Gastroesophageal sphincter (tissue), 4 donors: ENCODE results near the gene RSPH3. TPM values are rescaled to one million over a fixed set of nuclear protein-coding genes. Genes with fewer than 3 reads are reported as not detected.

Source experiments
- ATAC-seq: fragments of 150-250 bp; one replicate; pipeline ENCODE4 v1.9.1; 2016; ENCODE audit warnings: mild to moderate bottlenecking, moderate library complexity
- H3K27ac ChIP-seq, 4 donors: fragments of 200-600 bp; sonication (generic) in 3 of 4; 1 replicate in 3 of 4; 2 replicates in 1 of 4; pipeline ENCODE4 v1.5.1; 2016 to 2019
- H3K27me3 ChIP-seq: fragments of 200-600 bp; sonication (generic); one replicate; pipeline ENCODE4 v1.5.1; 2019
- H3K36me3 ChIP-seq, 2 donors: fragments of 200-600 bp; sonication (generic); one replicate each; pipeline ENCODE4 v1.5.1; 2019; ENCODE audit warnings: control low read depth in 1 of 2
- H3K4me1 ChIP-seq, 3 donors: fragments of 200-600 bp; sonication (generic); 1 replicate in 2 of 3; 2 replicates in 1 of 3; pipeline ENCODE4 v1.5.1; 2016 to 2019; ENCODE audit warnings: control low read depth in 2 of 3
- H3K4me3 ChIP-seq, 2 donors: fragments of 200-600 bp; sonication (generic); one replicate each; pipeline ENCODE4 v1.5.1; 2019; ENCODE audit warnings: mild to moderate bottlenecking in 1 of 2, moderate library complexity in 1 of 2
- H3K9me3 ChIP-seq, 3 donors: fragments of 200-600 bp; sonication (generic); one replicate each; pipeline ENCODE4 v1.5.1; 2017 to 2019; ENCODE audit warnings: control low read depth in 2 of 3
- CTCF ChIP-seq, 4 experiments: fragments of 200-600 bp in 2 of 4; fragments of 450-650 bp in 2 of 4; sonication (generic) in 1 of 4; IDR thresholded peaks; one replicate each; pipeline ENCODE4 v1.5.1; 2017 to 2019; ENCODE audit warnings: antibody characterized with exemption in 4 of 4, mild to moderate bottlenecking in 2 of 4, moderate library complexity in 2 of 4
- EP300 ChIP-seq: sonication (generic); formaldehyde crosslinking; IDR thresholded peaks from one replicate; pipeline ENCODE4 v1.6.1; 2017; ENCODE audit warnings: antibody characterized with exemption, mild to moderate bottlenecking
- POLR2A ChIP-seq, 2 donors: fragments of 450-650 bp; IDR thresholded peaks; one replicate each; pipeline ENCODE4 v1.6.1; 2017; ENCODE audit warnings: antibody characterized with exemption in 2 of 2, mild to moderate bottlenecking in 2 of 2, moderate library complexity in 1 of 2
- POLR2AphosphoS5 ChIP-seq: sonication (generic); formaldehyde crosslinking; IDR thresholded peaks from one replicate; pipeline ENCODE4 v1.6.1; 2017; ENCODE audit warnings: antibody characterized with exemption
- WGBS, 2 donors: methylation state at CpG; one replicate each; pipeline ENCODE4 v1.1.5; 2018; ENCODE audit warnings: low coverage in 1 of 2; 5-methylcytosine and 5-hydroxymethylcytosine counted together
- total RNA-seq, 4 donors: library from RNA; depleted of rRNA; stranded (reverse); fragments of >200 nt; gene quantifications; one replicate each; pipeline ENCODE4 v1.1.0, GENCODE V29; 2016

The RSPH3 gene
- total RNA-seq, 4 donors from 2014 or later, result 6.7 to 23.1 (median 13.0) TPM

- no peaks in the 10 kb centered on the region for H3K9me3 ChIP-seq
- no peaks in the 10 kb centered on the region for H3K36me3 ChIP-seq
- H3K27me3 ChIP-seq, result no peaks in the 10 kb centered on the region
- no peak overlapping the region for H3K27ac ChIP-seq
- no peak for ATAC-seq
- WGBS, 2 donors, result 69 to 91% methylated on average over 4 of the region's 4 CpGs
- no peak overlapping the region for H3K4me3 ChIP-seq
- H3K4me1 ChIP-seq, result no peaks in the 10 kb centered on the region
- no peak for TF ChIP-seq POLR2AphosphoS5
- TF ChIP-seq EP300, result no peak
- no peak for TF ChIP-seq POLR2A (IDR thresholded peaks at IDR 0.05)
- TF ChIP-seq CTCF (IDR thresholded peaks at IDR 0.05), result no peak
These were observed 66.9 kb downstream of the RSPH3 start for GRCh38 chr6:158933079-158933595.

DNA sequence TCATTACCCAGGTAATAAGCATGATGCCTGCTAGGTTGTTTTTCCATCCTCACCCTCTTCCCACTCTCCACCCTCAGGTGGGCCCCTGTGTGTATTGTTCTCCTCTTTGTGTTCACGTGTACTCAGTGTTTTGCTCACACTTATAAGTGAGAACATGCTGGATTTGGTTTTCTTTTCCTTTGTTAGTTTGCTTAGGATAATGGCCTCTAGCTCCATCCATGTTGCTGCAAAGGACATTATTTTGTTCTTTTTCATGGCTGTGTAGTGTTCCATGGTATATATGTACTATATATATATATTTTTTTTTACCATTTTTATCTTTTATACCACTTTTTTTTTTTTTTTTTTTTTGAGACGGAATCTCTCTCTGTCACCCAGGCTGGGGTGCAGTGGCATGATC is 71.9 kb downstream of the RSPH3 start:
- Histone ChIP-seq H3K9me3 (no peaks in the 10 kb centered on the region), H3K36me3 (no peaks in the 10 kb centered on the region), H3K4me3 (no peak overlapping the region), H3K27ac (no peak overlapping the region), H3K27me3 (no peaks in the 10 kb centered on the region), H3K4me1 (no peaks in the 10 kb centered on the region)
- ATAC-seq, result no peak
- TF ChIP-seq EP300 (no peak), CTCF (IDR thresholded peaks at IDR 0.05) (no peak), POLR2A (IDR thresholded peaks at IDR 0.05) (no peak), POLR2AphosphoS5 (no peak)
- 100% methylated on average over 1 of the region's 2 CpGs for WGBS, 2 donors

DNA sequence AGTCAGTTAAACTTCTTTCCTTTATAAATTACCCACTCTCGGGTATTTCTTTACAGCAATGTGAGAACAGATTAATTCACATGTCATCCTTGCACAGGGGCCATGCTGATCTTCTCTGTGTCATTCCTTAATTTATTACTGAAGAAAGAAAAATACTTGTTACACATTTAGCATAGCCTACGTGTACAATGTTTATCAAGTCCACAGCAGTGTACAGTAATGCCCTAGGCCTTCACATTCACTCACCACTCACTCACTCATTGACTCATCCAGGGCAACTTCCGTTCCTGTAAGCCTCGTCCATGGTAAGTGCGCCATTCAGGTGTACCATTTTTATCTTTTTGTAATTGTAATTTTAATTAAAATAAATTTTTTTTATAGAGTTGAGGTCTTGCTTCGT is 73.6 kb downstream of the RSPH3 start:
- TF ChIP-seq POLR2A (IDR thresholded peaks at IDR 0.05) (no peak), CTCF (IDR thresholded peaks at IDR 0.05) (no peak), POLR2AphosphoS5 (no peak), EP300 (no peak)
- no peak overlapping the region for H3K4me3 ChIP-seq
- no peaks in the 10 kb centered on the region for H3K27me3 ChIP-seq
- H3K36me3 ChIP-seq, result no peaks in the 10 kb centered on the region
- H3K9me3 ChIP-seq, result no peaks in the 10 kb centered on the region
- no peaks in the 10 kb centered on the region for H3K4me1 ChIP-seq
- 58 to 82% methylated on average over 5 to 6 of the region's 6 CpGs for WGBS, 2 donors
- ATAC-seq, result no peak
- H3K27ac ChIP-seq, result no peak overlapping the region

GRCh38 chr6:158924499-158925455 is 75.2 kb downstream of the RSPH3 start:
- no peak for ATAC-seq
- WGBS, 2 donors, result 58 to 85% methylated on average over 4 of the region's 4 CpGs
- H3K4me1 ChIP-seq, result no peaks in the 10 kb centered on the region
- H3K27ac ChIP-seq, result no peak overlapping the region
- no peaks in the 10 kb centered on the region for H3K9me3 ChIP-seq
- no peak overlapping the region for H3K4me3 ChIP-seq
- no peaks in the 10 kb centered on the region for H3K36me3 ChIP-seq
- H3K27me3 ChIP-seq, result no peaks in the 10 kb centered on the region
- TF ChIP-seq EP300 (no peak), POLR2AphosphoS5 (no peak), CTCF (IDR thresholded peaks at IDR 0.05) (no peak), POLR2A (IDR thresholded peaks at IDR 0.05) (no peak)
